IMR-90 (cell line): ENCODE results near the gene VDAC1. TPM values are rescaled to one million over a fixed set of nuclear protein-coding genes. Genes with fewer than 3 reads are reported as not detected.
A peak's percentile ranks its signal among the peaks of the same experiment; 100 is the strongest.

Experiments used
- ATAC-seq: fragments of 200-7000 bp; cut with Tn5 transposase; 2 replicates; pipeline ENCODE4 v1.9.1; 2020; ENCODE audit warnings: low read depth, mild to moderate bottlenecking, moderate library complexity
- BruUV-seq: library from RNA; stranded (reverse); fragments of 400-500 nt; replicated peaks from 2 replicates; lab custom pipeline; 2021; lab: Mats Ljungman, UMichigan
- CTCF ChIA-PET: fragments of 300-600 bp; formaldehyde crosslinking; extraction: SDS; loops from one replicate; lab custom pipeline; 2021; ENCODE audit warnings: antibody characterized with exemption; lab: Yijun Ruan, JAX
- POLR2A ChIA-PET: fragments of 300-600 bp; sonication (Branson Sonifier 250); formaldehyde crosslinking; loops from one replicate; lab custom pipeline; 2022; ENCODE audit warnings: antibody characterized with exemption; ENCODE audit not compliant: unreplicated experiment; lab: Charles Lee
- DNase-seq: peaks from one replicate; pipeline ENCODE4 v3.0.0; 2013
- H2AFZ ChIP-seq: replicated peaks from 2 replicates; pipeline ENCODE3; 2013; ENCODE audit warnings: low read length, mild to moderate bottlenecking; ENCODE audit not compliant: poor library complexity
- H2AK5ac ChIP-seq: 2 replicates; pipeline ENCODE4 v1.6.1; 2013; ENCODE audit warnings: low read depth, low read length, inconsistent platforms
- H2AK9ac ChIP-seq: replicated peaks from 2 replicates; pipeline ENCODE3; 2013; ENCODE audit warnings: mild to moderate bottlenecking, low read depth, low read length, moderate library complexity; ENCODE audit not compliant: poor library complexity
- H2BK120ac ChIP-seq: 2 replicates; pipeline ENCODE4 v1.6.1; 2013; ENCODE audit warnings: low read depth, low read length, inconsistent platforms
- H2BK15ac ChIP-seq: 3 replicates; pipeline ENCODE4 v1.6.1; 2013; ENCODE audit warnings: low read depth, low read length, inconsistent platforms
- H2BK20ac ChIP-seq: 2 replicates; pipeline ENCODE4 v1.6.1; 2013; ENCODE audit warnings: low read depth, mild to moderate bottlenecking, inconsistent platforms, low read length, moderate library complexity
- H2BK5ac ChIP-seq: 2 replicates; pipeline ENCODE4 v1.6.1; 2013; ENCODE audit warnings: mild to moderate bottlenecking, low read depth, low read length, inconsistent platforms; ENCODE audit not compliant: poor library complexity, severe bottlenecking
- H3K14ac ChIP-seq: replicated peaks from 2 replicates; pipeline ENCODE4 v1.6.1; 2013; ENCODE audit warnings: low read depth, low read length, inconsistent platforms
- H3K18ac ChIP-seq: 2 replicates; pipeline ENCODE4 v1.6.1; 2013; ENCODE audit warnings: low read depth, low read length, control low read depth
- H3K23ac ChIP-seq: 2 replicates; pipeline ENCODE4 v1.6.1; 2013; ENCODE audit warnings: low read depth, low read length, inconsistent platforms
- H3K27ac ChIP-seq: 2 replicates; pipeline ENCODE4 v1.5.1; 2013; ENCODE audit warnings: mild to moderate bottlenecking, control low read depth, low read length; ENCODE audit not compliant: insufficient read depth
- H3K27me3 ChIP-seq: 2 replicates; pipeline ENCODE4 v1.6.1; 2013; ENCODE audit warnings: low read length; ENCODE audit not compliant: control insufficient read depth, insufficient read depth
- H3K36me3 ChIP-seq: 2 replicates; pipeline ENCODE4 v1.6.1; 2013; ENCODE audit warnings: low read length, mixed read lengths; ENCODE audit not compliant: control insufficient read depth, insufficient read depth
- H3K4ac ChIP-seq: 2 replicates; pipeline ENCODE4 v1.6.1; 2013; ENCODE audit warnings: low read depth, low read length, inconsistent platforms
- H3K4me1 ChIP-seq: 2 replicates; pipeline ENCODE4 v1.6.1; 2013; ENCODE audit warnings: low read length, mixed read lengths; ENCODE audit not compliant: control insufficient read depth, insufficient read depth
- H3K4me2 ChIP-seq: 2 replicates; pipeline ENCODE4 v1.6.1; 2013; ENCODE audit warnings: low read depth, mild to moderate bottlenecking, control low read depth, low read length, moderate library complexity
- H3K4me3 ChIP-seq: 2 replicates; pipeline ENCODE4 v1.5.1; 2013; ENCODE audit warnings: low read depth, mild to moderate bottlenecking, control low read depth, low read length, moderate library complexity; ENCODE audit not compliant: insufficient read depth
- H3K56ac ChIP-seq: 2 replicates; pipeline ENCODE4 v1.6.1; 2013; ENCODE audit warnings: low read length, inconsistent platforms; ENCODE audit not compliant: insufficient read depth; ENCODE audit errors: extremely low read depth
- H3K79me1 ChIP-seq, 2 experiments: 2 replicates each; pipeline ENCODE4 v1.6.1; 2013; ENCODE audit warnings: low read length in 2 of 2, inconsistent platforms in 1 of 2, low read depth in 1 of 2
- H3K9ac ChIP-seq: 2 replicates; pipeline ENCODE4 v1.6.1; 2013; ENCODE audit warnings: low read depth, low read length, control low read depth
- H3K9me1 ChIP-seq: 2 replicates; pipeline ENCODE4 v1.6.1; 2013; ENCODE audit warnings: low read length, inconsistent platforms; ENCODE audit not compliant: insufficient read depth
- H3K9me3 ChIP-seq: 2 replicates; pipeline ENCODE4 v1.6.1; 2013; ENCODE audit warnings: low read length; ENCODE audit not compliant: control insufficient read depth, insufficient read depth
- H4K20me1 ChIP-seq: 2 replicates; pipeline ENCODE4 v1.6.1; 2013; ENCODE audit warnings: low read length, inconsistent platforms; ENCODE audit not compliant: insufficient read depth
- H4K5ac ChIP-seq: 2 replicates; pipeline ENCODE4 v1.6.1; 2013; ENCODE audit warnings: mild to moderate bottlenecking, low read depth, low read length, control low read depth
- H4K8ac ChIP-seq, 2 experiments: 2 replicates each; pipeline ENCODE4 v1.6.1; 2013; ENCODE audit warnings: low read depth in 2 of 2, low read length in 2 of 2, control low read depth in 1 of 2, inconsistent platforms in 1 of 2
- H4K91ac ChIP-seq: 2 replicates; pipeline ENCODE4 v1.6.1; 2013; ENCODE audit warnings: low read depth, low read length, inconsistent platforms; ENCODE audit not compliant: insufficient read depth
- CHD1 ChIP-seq: IDR thresholded peaks from 2 replicates; pipeline ENCODE4 v1.6.1; 2012; ENCODE audit warnings: low read depth, low read length, improper control_type of control experiment
- CTCF ChIP-seq: conservative IDR thresholded peaks from 2 replicates; pipeline ENCODE4 v1.5.1; 2012; ENCODE audit warnings: mild to moderate bottlenecking, low read depth, low read length, improper control_type of control experiment
- ELK1 ChIP-seq: fragments of 150-350 bp; IDR thresholded peaks from 2 replicates; pipeline ENCODE4 v1.6.1; 2016; ENCODE audit warnings: low read depth, mild to moderate bottlenecking, low read length, moderate library complexity, borderline replicate concordance
- FOS ChIP-seq: fragments of 150-350 bp; IDR thresholded peaks from 2 replicates; pipeline ENCODE4 v1.6.1; 2016; ENCODE audit warnings: low read depth, low read length
- MAZ ChIP-seq: IDR thresholded peaks from 2 replicates; pipeline ENCODE4 v1.6.1; 2012; ENCODE audit warnings: low read depth, mild to moderate bottlenecking, low read length, improper control_type of control experiment, moderate library complexity, borderline replicate concordance
- MXI1 ChIP-seq: IDR thresholded peaks from 2 replicates; pipeline ENCODE4 v1.6.1; 2012; ENCODE audit warnings: low read depth, mild to moderate bottlenecking, low read length, moderate library complexity, borderline replicate concordance
- RAD21 ChIP-seq: IDR thresholded peaks from 2 replicates; pipeline ENCODE4 v1.6.1; 2012; ENCODE audit warnings: low read length, improper control_type of control experiment
- RFX5 ChIP-seq: IDR thresholded peaks from 2 replicates; pipeline ENCODE4 v1.8.0; 2012; ENCODE audit warnings: low read depth, mild to moderate bottlenecking, low read length, moderate library complexity
- SMC3 ChIP-seq: fragments of 150-350 bp; IDR thresholded peaks from 2 replicates; pipeline ENCODE4 v1.6.1; 2016; ENCODE audit warnings: low read depth, mild to moderate bottlenecking, antibody characterized with exemption, low read length, moderate library complexity
- WGBS, 2 experiments: methylation state at CpG; one replicate each; pipeline versions ENCODE4 v1.1.5 to v1.1.7; 2013; ENCODE audit warnings: missing lambda C conversion rate in 2 of 2; ENCODE audit not compliant: insufficient read length in 1 of 2; ENCODE audit errors: extremely low coverage in 2 of 2; 5-methylcytosine and 5-hydroxymethylcytosine counted together
- dilution Hi-C: fragments of 300-500 bp; cut with HindIII; formaldehyde crosslinking; loops from one replicate; pipeline ENCODE4 v1.14.3; 2018; ENCODE audit warnings: low sequenced_read_pairs; ENCODE audit not compliant: unreplicated experiment
- in situ Hi-C: fragments of 300-500 bp; cut with MboI; formaldehyde crosslinking; loops from 3 replicates; pipeline ENCODE4 v1.14.3; 2019; ENCODE audit warnings: low sequenced_read_pairs, inconsistent platforms, mixed read lengths
- intact Hi-C: fragments of 100-400 bp; cut with micrococcal nuclease; formaldehyde crosslinking; loops from 2 replicates; pipeline ENCODE4 v1.10.0; 2022
- polyA plus RNA-seq, 3 experiments: library from polyadenylated mRNA; depleted of rRNA; stranded (reverse); fragments of >200 nt; gene quantifications; 2 replicates each; pipeline ENCODE4 v1.2.3, GENCODE V29; 2012; ENCODE audit warnings: low replicate concordance in 1 of 3
- total RNA-seq: library from RNA; depleted of rRNA; stranded (reverse); fragments of >200 nt; gene quantifications from 2 replicates; pipeline ENCODE4 v1.2.3, GENCODE V29; 2012
- TF ChIP-seq, protein P1 (sequence below): fragments of 150-350 bp; IDR thresholded peaks from 2 replicates; pipeline ENCODE4 v1.6.1; 2017; ENCODE audit warnings: mild to moderate bottlenecking, antibody characterized with exemption, low read length, low read depth

The VDAC1 gene
- total and polyA plus RNA-seq, 2 of the 4 experiments (the other 2 are of a cell fraction) = 289 to 365 TPM

GRCh38 chr5:133993185-133993936, 11.4 kb downstream of the VDAC1 start (continued):
- no peak for TF ChIP-seq RAD21

DNA sequence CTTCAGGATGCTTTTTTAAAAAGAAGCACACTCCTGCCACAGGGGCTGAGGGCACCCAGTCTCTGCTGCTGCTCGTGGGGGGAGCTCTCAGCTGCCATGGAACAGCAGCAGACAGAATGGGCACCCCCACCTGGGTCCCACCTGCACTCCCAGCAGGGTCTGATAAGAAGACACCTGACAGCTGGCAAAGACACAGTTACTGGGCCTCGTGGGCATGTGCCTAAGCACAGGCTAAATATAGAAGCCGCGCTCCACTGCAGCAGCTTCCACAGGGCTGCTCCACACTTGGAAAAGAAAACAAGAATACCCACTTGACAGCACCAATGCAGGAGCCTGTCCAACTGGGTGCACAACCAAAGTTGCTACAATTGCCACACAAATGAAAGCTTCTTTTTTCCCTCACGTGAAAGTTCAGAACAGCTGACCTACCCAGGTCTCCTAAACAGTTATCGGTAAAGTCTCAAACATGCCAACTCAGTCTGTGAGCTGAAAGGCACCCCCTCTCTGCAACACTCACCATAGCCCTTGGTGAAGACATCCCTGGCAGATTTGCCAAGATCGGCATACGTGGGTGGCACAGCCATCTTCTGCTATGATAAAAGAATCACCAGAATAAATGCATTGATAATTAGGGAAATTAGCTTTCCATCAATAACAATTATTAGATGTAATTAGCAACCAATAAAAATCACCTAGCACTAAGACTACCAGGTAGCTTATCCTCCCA, 12.2 kb downstream of the VDAC1 start:
- Histone ChIP-seq H2AK9ac (peak overlapping the region; percentile 44), H3K4ac (no peak overlapping the region), H2BK20ac (no peak overlapping the region), H2BK5ac (no peak overlapping the region), H4K8ac (no peak overlapping the region), H3K4me2 (0 out of 2 replicates have a peak overlapping the region, but pooled peaks have one; percentile 32), H3K9me1 (peaks cover 45% of the 10 kb centered on the region), H2BK120ac (no peak overlapping the region), H2BK15ac (no peak overlapping the region), H4K20me1 (peaks cover 82% of the 10 kb centered on the region), H3K4me1 (peaks cover 34% of the 10 kb centered on the region), H4K5ac (no peak overlapping the region), H3K56ac (no peak overlapping the region), H2AFZ (no peak overlapping the region), H2AK5ac (peak overlapping the region; percentile 11; the same call in 1 of the 2 replicates), H3K23ac (no peak overlapping the region), H3K9me3 (no peaks in the 10 kb centered on the region), H3K79me1 (peaks cover 20 to 78% of the 10 kb centered on the region in 2 experiments), H3K4me3 (no peak overlapping the region), H3K27me3 (no peaks in the 10 kb centered on the region), H3K14ac (no peak overlapping the region), H3K9ac (no peak overlapping the region), H3K27ac (no peak overlapping the region), H4K91ac (no peak overlapping the region), H3K18ac (no peak overlapping the region), H3K36me3 (peaks cover 25% of the 10 kb centered on the region)
- WGBS, 2 experiments = 83% methylated on average over 4 of the region's 8 CpGs; no CpG with 5 or more reads in 1 of the 2 experiments
- in situ Hi-C loops = no loop called here
- CTCF ChIA-PET = interaction anchor here (1.0 to 2.1 kb wide), 2 partner anchors 11 to 13 kb away, joined by 3 to 12 read pairs; no protein-coding TSS in a partner anchor
- ATAC-seq (no peak), DNase-seq (no peak)
- dilution Hi-C loops = no loop called here
- POLR2A ChIA-PET = no interaction called here
- intact Hi-C loops = loop anchor here (5.0 kb wide), 1 partner anchor 825 kb away; no protein-coding TSS in a partner anchor
- BruUV-seq = no TSS peak
- TF ChIP-seq RFX5 = no peak
- TF ChIP-seq CTCF = no peak
- no peak for TF ChIP-seq ELK1
- no peak for TF ChIP-seq CHD1
- TF ChIP-seq, protein P1, sequence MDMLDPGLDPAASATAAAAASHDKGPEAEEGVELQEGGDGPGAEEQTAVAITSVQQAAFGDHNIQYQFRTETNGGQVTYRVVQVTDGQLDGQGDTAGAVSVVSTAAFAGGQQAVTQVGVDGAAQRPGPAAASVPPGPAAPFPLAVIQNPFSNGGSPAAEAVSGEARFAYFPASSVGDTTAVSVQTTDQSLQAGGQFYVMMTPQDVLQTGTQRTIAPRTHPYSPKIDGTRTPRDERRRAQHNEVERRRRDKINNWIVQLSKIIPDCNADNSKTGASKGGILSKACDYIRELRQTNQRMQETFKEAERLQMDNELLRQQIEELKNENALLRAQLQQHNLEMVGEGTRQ = no peak
- TF ChIP-seq FOS = no peak
- no peak for TF ChIP-seq SMC3
- no peak for TF ChIP-seq MAZ
- TF ChIP-seq MXI1 = no peak
